GDM1 (cell line): ENCODE measurements around the gene ASCL2.
A peak's percentile ranks its signal among the peaks of the same experiment; 100 is the strongest.

Source experiments
- DNase-seq: peaks from one replicate; lab custom pipeline; 2025; lab: John Stamatoyannopoulos, UW

The ASCL2 gene

GRCh38 chr11:2272228-2272945, 2.0 kb upstream of the ASCL2 start:
- no peak for DNase-seq

- DNase-seq, result no peak
These were observed 1.2 kb upstream of the ASCL2 start for GRCh38 chr11:2271327-2272227.

- no peak for DNase-seq
These were observed 614 bp upstream of the ASCL2 start for GRCh38 chr11:2271077-2271326.

DNA sequence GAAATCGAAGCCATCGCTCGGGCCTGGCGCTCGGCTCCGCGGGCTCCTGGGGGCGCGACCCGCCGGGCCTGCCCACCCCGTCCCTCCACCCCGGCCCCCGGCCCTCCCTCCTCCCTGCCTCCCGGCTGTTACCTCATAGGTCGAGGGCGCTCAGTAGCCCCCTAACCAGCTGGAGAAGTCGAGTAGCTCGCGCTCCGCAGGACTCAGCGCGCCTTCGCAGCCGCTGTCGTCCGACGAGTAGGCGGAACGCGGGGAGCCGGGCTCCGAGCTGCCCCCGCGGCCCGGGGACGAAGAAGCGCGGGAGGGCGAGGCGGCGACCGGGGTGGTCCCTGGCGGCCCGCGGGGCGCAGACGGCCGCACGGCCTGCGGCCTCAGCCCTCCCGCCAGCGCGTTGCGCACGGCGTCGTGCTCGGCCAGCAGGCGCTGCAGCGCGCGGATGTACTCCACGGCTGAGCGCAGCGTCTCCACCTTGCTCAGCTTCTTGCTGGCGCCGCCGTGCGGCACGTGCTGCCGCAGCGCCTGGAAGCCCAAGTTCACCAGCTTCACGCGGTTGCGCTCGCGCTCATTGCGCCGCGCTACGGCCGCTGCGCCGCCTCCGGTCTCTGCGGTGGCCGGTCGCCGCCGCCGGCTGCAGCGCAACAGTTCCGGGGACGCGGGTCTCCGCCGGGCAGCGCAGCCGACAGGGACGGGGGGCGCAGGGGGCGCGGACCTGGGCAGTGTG, 627 bp downstream of the ASCL2 start:
- no peak for DNase-seq

- no peak for DNase-seq
These were observed 1.4 kb downstream of the ASCL2 start for GRCh38 chr11:2268729-2269600.

- DNase-seq, result no peak
These were observed 2.3 kb downstream of the ASCL2 start for GRCh38 chr11:2267851-2268728.

DNA sequence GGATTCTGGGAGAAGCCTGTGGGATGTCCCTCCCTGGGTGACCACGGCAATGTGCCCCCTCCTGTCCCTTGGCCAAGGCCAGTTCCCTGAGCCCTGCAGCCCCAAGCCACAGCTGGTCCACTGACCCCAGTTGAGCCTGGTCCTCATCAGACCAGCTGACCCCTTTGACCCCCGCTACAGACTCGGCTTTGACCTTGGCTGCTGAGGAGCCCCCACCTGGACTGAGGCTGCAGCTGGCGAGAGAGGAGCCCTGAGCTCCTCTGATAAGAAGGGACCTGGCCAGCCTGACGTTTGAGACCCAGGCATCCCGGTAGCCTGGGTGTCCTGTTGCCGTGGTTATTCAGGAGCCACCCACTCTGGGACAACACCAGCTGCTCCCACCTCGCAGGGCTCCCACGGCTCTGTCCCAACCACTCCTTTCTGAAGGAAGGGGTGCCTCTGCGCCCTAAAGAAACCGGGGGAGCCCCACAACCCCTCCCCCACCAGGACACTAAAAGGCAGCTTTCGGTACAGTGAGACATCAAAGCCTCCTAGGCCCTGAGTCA, 3.0 kb downstream of the ASCL2 start:
- no peak for DNase-seq

- no peak for DNase-seq
These were observed 3.6 kb downstream of the ASCL2 start for GRCh38 chr11:2266586-2267305.

DNA sequence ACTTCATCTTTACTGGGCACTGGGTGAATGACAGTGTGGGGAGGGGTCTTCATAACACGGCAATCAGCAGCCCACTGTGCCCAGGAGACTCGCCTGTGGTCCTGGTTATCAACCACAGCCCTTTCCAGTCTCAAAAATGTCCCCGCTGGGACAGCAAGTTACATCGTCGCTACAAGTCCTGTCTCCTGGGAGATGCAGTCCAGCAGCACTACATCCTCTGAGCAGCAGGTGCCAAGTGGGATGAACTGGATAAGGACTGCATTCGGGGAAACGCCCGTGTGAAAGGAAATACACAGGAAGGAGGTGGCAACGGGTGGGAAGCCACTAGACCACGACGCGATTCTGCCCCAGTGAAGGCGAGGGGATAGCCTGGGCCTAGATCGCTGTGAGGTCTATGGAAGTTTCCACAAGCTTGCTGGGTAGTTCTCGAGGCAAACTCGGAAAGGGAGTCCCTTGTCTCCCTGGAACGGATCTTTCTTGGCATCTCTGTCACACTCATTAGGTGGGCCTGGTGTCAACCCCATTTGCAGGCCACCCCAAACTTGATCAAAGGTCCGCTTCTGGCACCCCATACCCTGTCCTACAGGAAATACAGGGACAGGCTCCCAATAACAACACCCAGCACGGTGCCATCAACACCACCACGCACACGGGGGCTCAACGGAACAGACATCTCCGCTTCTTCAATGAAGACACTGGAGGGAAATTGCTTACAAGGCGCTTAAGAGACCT, 4.4 kb downstream of the ASCL2 start:
- DNase-seq, result peak; percentile 33

DNA sequence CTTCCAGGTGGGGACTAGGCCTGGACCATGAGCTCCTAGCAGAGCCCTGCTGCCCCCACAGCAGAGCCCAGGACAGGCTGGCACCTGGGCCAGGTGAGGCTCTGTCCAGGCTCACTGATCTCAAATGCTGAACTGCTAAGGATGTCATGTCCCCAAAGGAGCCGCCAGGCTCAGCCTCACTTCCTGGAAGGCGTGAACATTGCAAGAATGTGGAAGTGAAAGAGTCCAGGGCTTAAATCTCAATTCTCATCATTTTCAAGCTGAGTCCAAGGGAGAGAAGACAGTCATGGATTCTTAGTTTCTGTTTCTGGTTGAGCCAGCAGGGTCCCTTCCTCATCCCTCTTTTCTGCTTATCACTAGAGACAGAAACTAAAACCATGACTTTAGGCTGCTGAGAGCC, 5.0 kb downstream of the ASCL2 start:
- DNase-seq, result peak; percentile 9

- DNase-seq, result no peak
These were observed 5.9 kb downstream of the ASCL2 start for GRCh38 chr11:2264366-2265053.

DNA sequence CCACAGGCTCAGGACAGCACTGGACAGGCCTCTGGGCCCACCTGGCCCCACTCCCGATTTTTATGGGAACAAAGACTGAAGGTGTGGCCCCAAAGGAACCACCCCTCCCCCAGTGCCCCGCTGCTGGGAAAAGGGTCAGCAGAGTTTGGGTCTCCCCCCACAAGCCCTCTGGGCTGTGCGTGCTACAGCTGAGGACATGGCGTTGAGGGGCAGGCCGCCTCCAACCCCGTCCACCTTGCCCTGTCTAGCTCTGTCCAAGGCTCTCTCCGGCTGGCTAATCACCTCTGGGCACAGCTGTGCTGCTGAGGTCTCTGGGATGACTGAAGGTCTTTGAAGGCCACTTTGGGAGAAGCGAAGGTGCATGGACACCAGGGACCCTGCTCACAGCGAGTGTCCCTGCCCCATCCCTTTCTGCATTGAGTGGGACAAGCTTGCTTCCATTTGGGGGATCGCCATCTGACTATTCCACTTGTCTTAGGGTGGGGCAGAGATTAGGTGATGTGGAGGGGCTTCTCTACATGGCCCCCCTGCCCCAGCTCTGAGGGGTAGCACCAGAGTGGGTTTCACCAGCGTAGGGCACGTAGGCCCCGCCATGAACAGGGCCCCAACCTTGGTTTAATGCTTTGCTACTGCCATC, 6.5 kb downstream of the ASCL2 start:
- DNase-seq, result no peak

GRCh38 chr11:2263071-2263565, 7.3 kb downstream of the ASCL2 start:
- no peak for DNase-seq

DNA sequence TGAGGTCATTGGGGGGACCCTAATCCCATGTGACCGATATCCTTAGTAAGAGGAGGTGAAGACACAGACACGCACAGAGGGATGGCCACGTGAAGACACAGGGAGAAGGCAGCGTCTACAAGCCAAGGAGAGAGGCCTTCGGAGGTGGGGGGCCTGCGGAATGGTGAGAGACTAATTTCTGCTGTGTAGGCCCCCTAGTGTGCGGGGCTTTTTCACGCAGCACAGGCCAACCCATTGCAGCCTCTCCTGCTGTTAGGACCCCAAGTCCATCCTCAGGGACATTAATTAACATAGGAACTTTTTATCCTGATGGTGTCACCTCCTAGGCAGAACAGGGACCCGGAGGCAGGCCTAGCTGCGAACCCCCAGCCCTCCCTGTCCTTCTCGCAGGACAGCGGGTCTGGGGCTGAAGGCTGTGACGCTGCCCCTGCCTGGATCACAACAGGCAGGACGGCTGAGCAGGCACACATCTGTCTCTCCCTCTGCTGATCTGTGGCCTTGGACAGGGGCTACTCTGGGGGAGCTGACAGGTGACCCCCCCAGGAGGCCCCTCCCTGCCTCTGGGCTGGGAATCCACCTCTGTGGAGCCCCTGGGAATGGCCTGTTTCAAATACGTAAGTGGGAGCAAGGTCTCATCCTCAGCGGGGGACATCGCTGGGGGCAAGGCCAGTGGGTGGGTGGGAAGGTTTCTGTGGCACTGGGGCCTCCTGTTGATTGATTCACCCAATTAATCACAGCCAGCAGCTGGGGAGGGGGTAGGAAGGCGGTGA, 7.9 kb downstream of the ASCL2 start:
- DNase-seq, result no peak

DNA sequence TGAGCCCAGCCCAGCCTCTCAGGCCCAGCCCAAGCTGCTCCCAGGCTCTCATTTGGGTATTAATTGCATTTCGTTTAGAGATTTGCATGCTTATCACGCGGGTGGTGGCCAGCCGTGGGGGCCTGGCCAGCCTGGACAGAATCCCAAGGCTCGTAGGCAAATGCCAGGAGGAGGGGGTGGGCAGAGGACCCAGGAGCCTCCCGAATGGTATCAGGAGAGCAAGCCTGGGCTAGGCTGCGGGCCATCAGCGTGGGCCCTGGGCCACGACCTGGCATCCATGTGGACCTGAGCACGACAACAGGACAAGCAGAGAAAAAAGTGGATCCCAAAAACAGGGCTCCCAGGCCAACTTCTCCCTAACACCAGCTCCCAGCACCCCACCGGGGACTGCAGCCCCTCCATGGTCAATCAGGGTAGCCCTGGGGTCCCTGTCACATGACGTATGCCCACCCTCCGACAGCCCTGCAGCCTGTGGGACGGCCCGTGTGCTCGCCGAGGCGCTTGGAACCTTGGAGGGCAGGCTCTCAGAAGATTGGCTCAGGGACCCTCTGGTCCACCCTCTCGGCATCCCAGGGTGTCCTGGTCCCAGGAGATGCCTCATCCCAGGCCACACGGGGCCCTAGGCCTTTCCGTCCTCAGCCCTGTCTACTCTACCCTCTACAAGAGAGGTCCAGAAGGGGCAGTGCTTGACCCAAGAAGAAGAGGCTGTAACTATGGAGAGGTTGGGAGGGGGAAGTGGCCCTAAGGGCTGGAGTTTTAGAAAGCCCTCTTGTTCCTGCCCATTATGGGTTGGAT, 8.8 kb downstream of the ASCL2 start:
- DNase-seq, result no peak
